Left ventricle myocardium inferior (tissue), 1 donor: ENCODE data around the gene KDM5B. TPM values are rescaled to one million over a fixed set of nuclear protein-coding genes. Genes with fewer than 3 reads are reported as not detected.
A peak's percentile ranks its signal among the peaks of the same experiment; 100 is the strongest.

Experiments used
- DNase-seq: peaks from one replicate; pipeline ENCODE4 v3.0.0-alpha.2; 2020
- H3K27ac ChIP-seq: fragments of 200-600 bp; replicated peaks from 2 replicates; pipeline ENCODE4 v1.8.0; 2021
- H3K27me3 ChIP-seq: fragments of 200-600 bp; 2 replicates; pipeline ENCODE4 v1.8.0; 2021; ENCODE audit warnings: low read depth
- H3K36me3 ChIP-seq: fragments of 200-600 bp; 2 replicates; pipeline ENCODE4 v1.8.0; 2021
- H3K4me1 ChIP-seq: fragments of 200-600 bp; 2 replicates; pipeline ENCODE4 v1.8.0; 2021
- H3K4me3 ChIP-seq: fragments of 200-600 bp; 2 replicates; pipeline ENCODE4 v1.8.0; 2021; ENCODE audit warnings: mild to moderate bottlenecking, moderate library complexity
- H3K9me3 ChIP-seq: fragments of 200-600 bp; replicated peaks from 2 replicates; pipeline ENCODE4 v1.8.0; 2021
- CTCF ChIP-seq: fragments of 200-600 bp; IDR thresholded peaks from 2 replicates; pipeline ENCODE4 v1.8.0; 2021; ENCODE audit warnings: antibody characterized with exemption, mild to moderate bottlenecking, borderline replicate concordance
- intact Hi-C: fragments of 100-400 bp; cut with micrococcal nuclease; formaldehyde crosslinking; loops from one replicate; pipeline ENCODE4 v1.11.0; 2022
- total RNA-seq: library from RNA; stranded (reverse); fragmentation: NEBNext Ultra II Directional; extraction: Animal tissue kit (Norgen Biotek cat#: 25700); gene quantifications from one replicate; pipeline ENCODE4 v1.2.1, GENCODE V29; 2021
- donor health status: DM: no; HTN: yes; CAD: no; lungs with severe emphysema.

KDM5B gene
- total RNA-seq, 1 donor from 2014 or later, result 11.9 TPM

DNA sequence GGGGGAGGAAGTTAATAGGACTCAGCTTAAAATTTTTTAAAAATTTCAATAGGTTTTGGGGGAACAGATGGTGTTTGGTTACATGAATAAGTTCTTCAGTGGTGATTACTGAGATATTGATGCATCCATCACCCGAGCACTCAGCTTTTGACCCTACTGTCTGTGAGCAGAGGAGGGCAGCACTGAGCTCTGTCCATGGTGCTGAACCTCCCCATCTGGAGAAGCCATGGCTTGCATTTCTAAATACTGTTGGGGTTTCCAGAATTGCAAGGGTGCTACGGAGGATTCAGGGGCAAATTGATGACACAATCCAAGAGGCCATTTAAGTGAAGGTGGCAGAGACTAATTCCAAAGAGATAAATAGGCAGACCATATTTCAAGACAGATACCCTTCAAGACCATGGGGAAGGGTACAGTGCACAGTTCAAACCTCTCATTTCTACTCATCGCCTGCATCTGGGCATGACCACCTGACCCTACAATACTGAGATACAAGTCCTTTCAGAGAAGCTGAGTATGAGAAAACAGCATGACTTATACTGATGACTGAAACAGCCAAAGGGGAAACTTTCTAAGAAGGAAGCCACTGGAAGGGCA is 115.2 kb downstream of the KDM5B start:
- peak; percentile 50 for DNase-seq
- Histone ChIP-seq H3K4me3 (no peak overlapping the region), H3K27me3 (peaks cover 92% of the 10 kb centered on the region), H3K36me3 (no peaks in the 10 kb centered on the region), H3K27ac (no peak overlapping the region), H3K4me1 (no peaks in the 10 kb centered on the region), H3K9me3 (no peaks in the 10 kb centered on the region)
- intact Hi-C loops, result no loop called here
- peak; percentile 58 for TF ChIP-seq CTCF

DNA sequence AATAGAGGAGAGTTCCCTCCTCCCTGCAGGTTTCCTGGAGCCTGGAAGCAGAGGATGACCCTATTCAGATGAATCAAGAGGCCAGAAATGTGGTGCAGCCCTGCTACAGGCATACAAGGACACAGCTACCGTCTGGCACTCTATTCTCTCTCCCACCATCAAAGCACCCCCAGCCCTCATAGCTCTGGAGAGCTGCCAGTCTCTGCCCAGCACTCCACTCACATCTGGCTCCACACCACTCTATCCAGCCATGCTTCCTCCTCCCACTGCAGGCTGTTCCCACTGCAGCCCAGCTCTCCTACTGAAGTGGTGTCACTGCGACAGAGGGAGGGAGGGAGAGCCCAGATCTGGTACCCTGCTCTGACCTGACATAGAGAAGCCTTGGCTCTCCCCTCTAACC is 116.4 kb downstream of the KDM5B start:
- Histone ChIP-seq H3K27ac (no peak overlapping the region), H3K27me3 (peaks cover 91% of the 10 kb centered on the region), H3K9me3 (no peaks in the 10 kb centered on the region), H3K4me1 (no peaks in the 10 kb centered on the region), H3K4me3 (no peak overlapping the region), H3K36me3 (no peaks in the 10 kb centered on the region)
- no peak for TF ChIP-seq CTCF
- DNase-seq, result no peak
- intact Hi-C loops, result no loop called here

DNA sequence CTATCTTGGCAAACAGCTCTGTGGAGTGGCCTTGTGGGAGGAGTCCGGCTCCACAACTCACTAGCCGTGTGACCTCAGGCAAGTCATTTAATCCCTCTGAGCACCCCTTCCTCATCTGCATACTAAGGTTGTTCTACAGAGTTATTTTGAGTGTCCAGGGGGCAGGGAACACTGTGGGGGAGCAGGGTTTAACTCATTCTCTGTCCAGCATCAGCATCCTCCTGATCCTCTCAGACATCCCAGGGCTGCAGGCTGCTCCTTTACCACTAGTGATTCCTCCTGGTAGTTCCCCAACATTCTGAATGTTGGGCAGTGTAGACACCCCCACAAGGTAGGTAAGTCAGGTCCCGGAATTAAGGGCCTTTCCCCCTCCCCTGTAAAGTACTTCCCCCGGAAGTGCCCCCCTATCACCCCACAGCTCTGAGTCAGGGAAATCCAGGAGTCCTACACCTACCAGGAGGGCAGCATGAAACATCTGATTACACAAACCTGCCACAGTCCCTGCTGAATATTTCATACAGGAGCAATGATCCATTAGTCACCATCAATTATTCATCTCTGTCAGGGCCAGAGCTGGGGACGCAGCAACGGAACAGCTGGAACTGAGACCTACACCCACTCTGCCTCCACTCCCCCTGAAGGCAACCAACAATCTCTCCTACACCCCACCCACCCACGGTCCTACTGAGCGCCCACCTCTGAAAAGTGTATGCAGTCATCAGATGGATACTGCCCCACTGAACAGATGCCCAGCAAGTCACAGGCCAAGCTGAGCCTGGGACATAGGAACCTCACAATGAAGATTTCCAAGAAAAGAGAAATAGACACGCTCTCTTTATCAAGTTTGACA is 118.5 kb downstream of the KDM5B start:
- H3K4me3 ChIP-seq, result no peak overlapping the region
- peaks cover 91% of the 10 kb centered on the region for H3K27me3 ChIP-seq
- H3K36me3 ChIP-seq, result no peaks in the 10 kb centered on the region
- no peaks in the 10 kb centered on the region for H3K9me3 ChIP-seq
- no peak for TF ChIP-seq CTCF
- no peaks in the 10 kb centered on the region for H3K4me1 ChIP-seq
- intact Hi-C loops, result no loop called here
- no peak for DNase-seq
- H3K27ac ChIP-seq, result no peak overlapping the region

DNA sequence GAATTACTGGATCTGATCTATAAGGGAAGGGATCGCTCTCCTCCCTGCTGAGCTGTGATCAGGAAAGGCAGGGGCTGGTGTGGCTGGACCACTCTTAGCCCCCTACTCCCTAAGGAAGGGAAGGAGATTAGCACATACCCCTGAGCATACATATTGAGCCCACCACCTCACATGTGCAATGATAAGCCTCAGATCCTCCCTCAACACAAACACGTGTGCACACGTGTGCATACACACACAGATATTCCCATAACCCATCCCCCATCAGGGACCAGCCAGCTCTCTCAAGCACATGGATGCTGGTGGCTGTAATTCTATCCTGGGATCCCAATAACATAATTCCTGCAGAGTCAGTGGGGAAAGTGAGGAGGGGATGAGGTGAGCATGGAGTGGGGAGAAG is 119.1 kb downstream of the KDM5B start:
- Histone ChIP-seq H3K9me3 (no peaks in the 10 kb centered on the region), H3K27ac (no peak overlapping the region), H3K4me3 (no peak overlapping the region), H3K4me1 (no peaks in the 10 kb centered on the region), H3K36me3 (no peaks in the 10 kb centered on the region), H3K27me3 (peaks cover 91% of the 10 kb centered on the region)
- intact Hi-C loops, result no loop called here
- TF ChIP-seq CTCF, result no peak
- DNase-seq, result no peak

DNA sequence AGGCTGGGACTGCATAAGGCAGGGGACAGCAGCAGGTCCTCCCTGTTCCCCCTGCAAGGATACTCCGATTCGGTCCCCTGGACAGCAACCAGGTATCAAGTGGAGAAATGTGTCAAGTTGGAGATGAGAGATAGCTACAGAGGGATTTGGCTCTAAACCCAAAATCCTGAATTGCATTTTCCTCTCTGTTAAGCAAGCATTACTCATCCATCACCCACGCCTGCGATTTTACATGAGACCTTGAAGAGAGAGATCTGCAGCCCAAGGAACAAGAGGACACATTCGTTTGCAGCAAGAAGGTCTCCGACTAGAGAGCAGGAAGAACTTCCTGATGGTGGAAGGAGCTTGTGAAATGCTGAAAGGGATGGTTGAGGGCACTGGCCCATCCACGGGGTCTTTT is 119.8 kb downstream of the KDM5B start:
- no peak for DNase-seq
- TF ChIP-seq CTCF, result no peak
- Histone ChIP-seq H3K36me3 (no peaks in the 10 kb centered on the region), H3K27ac (no peak overlapping the region), H3K4me3 (no peak overlapping the region), H3K9me3 (no peaks in the 10 kb centered on the region), H3K27me3 (peaks cover 91% of the 10 kb centered on the region), H3K4me1 (no peaks in the 10 kb centered on the region)
- intact Hi-C loops, result no loop called here
